SK-N-SH (cell line): ENCODE measurements around the gene GRK5. TPM values are rescaled to one million over a fixed set of nuclear protein-coding genes. Genes with fewer than 3 reads are reported as not detected.

Experiments used
- CTCF ChIA-PET: fragments of 300-600, 350-600 bp; formaldehyde crosslinking; extraction: SDS; loops from one replicate; lab custom pipeline; 2021; lab: Yijun Ruan, JAX
- POLR2A ChIA-PET: fragments of 350-600 bp; sonication (Branson Sonifier 250); formaldehyde crosslinking; extraction: SDS; loops from one replicate; lab custom pipeline; 2020; ENCODE audit warnings: antibody characterized with exemption, inconsistent platforms; lab: Yijun Ruan, JAX
- DNase-seq: peaks from one replicate; pipeline ENCODE4 v3.0.0; 2012
- H2AFZ ChIP-seq: fragments of 200-600 bp; sonication (generic); 2 replicates; pipeline ENCODE4 v1.8.1; 2016; ENCODE audit warnings: antibody characterized with exemption, mild to moderate bottlenecking, low read depth
- H3F3A ChIP-seq: fragments of 200-600 bp; sonication (generic); replicated peaks from 2 replicates; pipeline ENCODE3; 2016; ENCODE audit warnings: antibody characterized with exemption, mild to moderate bottlenecking; ENCODE audit not compliant: insufficient read depth
- H3K27ac ChIP-seq, 2 experiments: fragments of 200-500 bp in 1 of 2; fragments of 200-600 bp in 1 of 2; sonication (Bioruptor generic) in 1 of 2; sonication (generic), shearing (Covaris generic) in 1 of 2; 2 replicates each; pipeline versions ENCODE4 v1.5.1 to v1.6.1; 2014 to 2016; ENCODE audit warnings: low read depth in 2 of 2, inconsistent platforms in 1 of 2, low read length in 1 of 2, mild to moderate bottlenecking in 1 of 2, mixed read lengths in 1 of 2
- H3K27me3 ChIP-seq: fragments of 200-600 bp; sonication (generic), shearing (Covaris generic); 2 replicates; pipeline ENCODE4 v1.6.1; 2016; ENCODE audit warnings: mixed run types; ENCODE audit not compliant: insufficient read depth
- H3K36me3 ChIP-seq, 2 experiments: fragments of 200-500 bp in 1 of 2; fragments of 200-600 bp in 1 of 2; sonication (Bioruptor generic) in 1 of 2; sonication (generic) in 1 of 2; replicated peaks in 1 of 2; 2 replicates each; pipeline versions ENCODE3 to v1.5.1; 2014 to 2016; ENCODE audit warnings: low read length in 1 of 2, mild to moderate bottlenecking in 1 of 2; ENCODE audit not compliant: insufficient read depth in 2 of 2, control insufficient read depth in 1 of 2
- H3K4me1 ChIP-seq, 2 experiments: fragments of 200-500 bp in 1 of 2; fragments of 200-600 bp in 1 of 2; sonication (Bioruptor generic) in 1 of 2; sonication (generic), shearing (Covaris generic) in 1 of 2; 2 replicates each; pipeline versions ENCODE4 v1.5.1 to v1.6.1; 2014 to 2016; ENCODE audit warnings: low read depth in 1 of 2, low read length in 1 of 2, mixed run types in 1 of 2; ENCODE audit not compliant: insufficient read depth in 2 of 2, control insufficient read depth in 1 of 2
- H3K4me2 ChIP-seq: fragments of 200-600 bp; sonication (generic), shearing (Covaris generic); 2 replicates; pipeline ENCODE4 v1.6.1; 2017; ENCODE audit warnings: mixed run types
- H3K4me3 ChIP-seq, 2 experiments: fragments of 200-500 bp in 1 of 2; fragments of 200-600 bp in 1 of 2; sonication (Bioruptor generic) in 1 of 2; sonication (generic), shearing (Covaris generic) in 1 of 2; 2 replicates each; pipeline versions ENCODE4 v1.5.1 to v1.8.1; 2014 to 2016; ENCODE audit warnings: low read depth in 2 of 2, inconsistent platforms in 1 of 2, low read length in 1 of 2, mild to moderate bottlenecking in 1 of 2, mixed read lengths in 1 of 2, moderate library complexity in 1 of 2
- H3K79me2 ChIP-seq: fragments of 200-600 bp; sonication (generic); 2 replicates; pipeline ENCODE4 v1.8.1; 2017; ENCODE audit warnings: mild to moderate bottlenecking; ENCODE audit not compliant: insufficient read depth
- H3K9ac ChIP-seq: fragments of 200-600 bp; sonication (generic); 2 replicates; pipeline ENCODE4 v1.6.1; 2017; ENCODE audit warnings: mixed run types
- H3K9me2 ChIP-seq: fragments of 200-600 bp; sonication (generic); 2 replicates; pipeline ENCODE4 v1.6.1; 2017; ENCODE audit warnings: mixed run types
- H3K9me3 ChIP-seq: fragments of 200-600 bp; sonication (generic); 2 replicates; pipeline ENCODE4 v1.6.1; 2017; ENCODE audit warnings: mixed run types, mild to moderate bottlenecking, moderate library complexity
- H4K20me1 ChIP-seq: fragments of 200-600 bp; sonication (generic); 2 replicates; pipeline ENCODE4 v1.6.1; 2017; ENCODE audit warnings: mild to moderate bottlenecking, mixed run types; ENCODE audit not compliant: insufficient read depth
- ELF1 ChIP-seq: IDR thresholded peaks from 2 replicates; pipeline ENCODE4 v1.4.0; 2012
- EP300 ChIP-seq, 2 experiments: IDR thresholded peaks; 2 replicates each; pipeline versions ENCODE4 v1.4.0 to v1.6.1; 2012; ENCODE audit warnings: borderline replicate concordance in 1 of 2, low read depth in 1 of 2, low read length in 1 of 2
- FOXJ3 ChIP-seq: sonication (generic); formaldehyde crosslinking; IDR thresholded peaks from 2 replicates; pipeline ENCODE4 v1.5.1; 2020; ENCODE audit warnings: mild to moderate bottlenecking, missing genetic modification reagents
- FOXM1 ChIP-seq: IDR thresholded peaks from 2 replicates; pipeline ENCODE4 v1.4.0; 2012; ENCODE audit warnings: low read depth, mild to moderate bottlenecking
- GATA2 ChIP-seq: sonication (generic); formaldehyde crosslinking; IDR thresholded peaks from 2 replicates; pipeline ENCODE4 v1.5.0; 2020; ENCODE audit warnings: mild to moderate bottlenecking, missing genetic modification reagents
- IRF3 ChIP-seq: fragments of 150-350 bp; IDR thresholded peaks from 2 replicates; pipeline ENCODE4 v1.6.1; 2016; ENCODE audit warnings: mild to moderate bottlenecking, low read depth, low read length
- MAX ChIP-seq: IDR thresholded peaks from 2 replicates; pipeline ENCODE4 v1.4.0; 2012; ENCODE audit warnings: low read depth
- MEF2A ChIP-seq: IDR thresholded peaks from 2 replicates; pipeline ENCODE4 v1.4.0; 2012; ENCODE audit warnings: low read depth, borderline replicate concordance
- NFIC ChIP-seq: IDR thresholded peaks from 2 replicates; pipeline ENCODE4 v1.4.0; 2012; ENCODE audit warnings: borderline replicate concordance
- NRF1 ChIP-seq: IDR thresholded peaks from 2 replicates; pipeline ENCODE4 v1.6.1; 2012; ENCODE audit warnings: low read depth, mild to moderate bottlenecking, low read length
- PBX3 ChIP-seq: IDR thresholded peaks from 2 replicates; pipeline ENCODE4; 2012
- REST ChIP-seq: IDR thresholded peaks from 2 replicates; pipeline ENCODE4 v1.6.1; 2012; ENCODE audit warnings: mild to moderate bottlenecking, low read depth, low read length, moderate library complexity
- RFX5 ChIP-seq: IDR thresholded peaks from 2 replicates; pipeline ENCODE4 v1.6.1; 2012; ENCODE audit warnings: mild to moderate bottlenecking, improper control_type of control experiment, low read length
- RXRA ChIP-seq: IDR thresholded peaks from 2 replicates; pipeline ENCODE4 v1.4.0; 2012; ENCODE audit warnings: low read depth, mild to moderate bottlenecking, borderline replicate concordance
- SIN3A ChIP-seq: IDR thresholded peaks from 2 replicates; pipeline ENCODE4 v1.6.1; 2012; ENCODE audit warnings: low read depth, mild to moderate bottlenecking, low read length, moderate library complexity, borderline replicate concordance
- TEAD4 ChIP-seq: IDR thresholded peaks from 2 replicates; pipeline ENCODE4 v1.4.0; 2012; ENCODE audit warnings: mild to moderate bottlenecking, borderline replicate concordance; ENCODE audit not compliant: insufficient read depth
- WGBS: methylation state at CpG from one replicate; pipeline ENCODE4 v1.1.6; 2017; ENCODE audit warnings: low lambda C conversion rate; 5-methylcytosine and 5-hydroxymethylcytosine counted together
- polyA plus RNA-seq, 3 experiments: library from polyadenylated mRNA; depleted of rRNA; stranded (reverse); fragments of >200 nt; gene quantifications; 2 replicates each; pipeline ENCODE4 v1.2.3, GENCODE V29; 2012

Gene GRK5
- polyA plus RNA-seq, 1 of the 3 experiments (the other 2 are of a cell fraction), result 12.1 TPM

- WGBS, result 43% methylated on average over 5 of the region's 5 CpGs
- H3K9ac ChIP-seq, result no peak overlapping the region
- no peak overlapping the region for H3K27ac ChIP-seq
- H3K4me3 ChIP-seq, result no peak overlapping the region
- no peaks in the 10 kb centered on the region; a peak in 1 of 4 replicates for H3K4me1 ChIP-seq
- H2AFZ ChIP-seq, result 0 out of 2 replicates have a peak overlapping the region, but pooled peaks have one; percentile 51
- H3K36me3 ChIP-seq, result no peaks in the 10 kb centered on the region
- H3K27me3 ChIP-seq, result no peaks in the 10 kb centered on the region
- H3K9me2 ChIP-seq, result no peaks in the 10 kb centered on the region
- TF ChIP-seq PBX3 (no peak), RFX5 (no peak), TEAD4 (no peak), SIN3A (no peak), FOXJ3 (no peak), NRF1 (no peak), REST (no peak)
- H3K79me2 ChIP-seq, result no peaks in the 10 kb centered on the region
- H4K20me1 ChIP-seq, result no peaks in the 10 kb centered on the region
- POLR2A ChIA-PET, result no interaction called here
- H3K9me3 ChIP-seq, result no peaks in the 10 kb centered on the region
- DNase-seq, result no peak
- H3F3A ChIP-seq, result no peaks in the 10 kb centered on the region
- CTCF ChIA-PET, result interaction anchor here (0.7 to 4.6 kb wide), 26 partner anchors 10 to 325 kb away, joined by 3 to 64 read pairs (median 4); partner anchors contain the start of gene GRK5
- no peak overlapping the region for H3K4me2 ChIP-seq
Measured at GRCh38 chr10:119489991-119490326, 282.6 kb downstream of the GRK5 start.

- Histone ChIP-seq H3K4me2 (no peak overlapping the region), H3K9ac (no peak overlapping the region), H3K4me1 (no peaks in the 10 kb centered on the region; a peak in 1 of 4 replicates), H3K9me3 (no peaks in the 10 kb centered on the region), H3K27me3 (no peaks in the 10 kb centered on the region), H3K79me2 (no peaks in the 10 kb centered on the region), H3K36me3 (no peaks in the 10 kb centered on the region), H3K27ac (no peak overlapping the region), H3K9me2 (no peaks in the 10 kb centered on the region), H2AFZ (no peak overlapping the region), H4K20me1 (no peaks in the 10 kb centered on the region), H3F3A (no peaks in the 10 kb centered on the region), H3K4me3 (no peak overlapping the region)
- WGBS, result 79% methylated on average over 5 of the region's 6 CpGs
- ChIA-PET POLR2A (no interaction called here), CTCF (interaction anchor here (0.9 to 1.0 kb wide), 4 partner anchors 10 to 286 kb away, joined by 3 to 4 read pairs (median 4); no protein-coding TSS in a partner anchor)
- no peak for DNase-seq
- TF ChIP-seq RXRA (no peak), GATA2 (CRISPR knock-in tag) (no peak), FOXM1 (no peak), PBX3 (no peak), MAX (no peak), SIN3A (no peak), NFIC (no peak), ELF1 (no peak), MEF2A (no peak), IRF3 (no peak), FOXJ3 (no peak), EP300 (IDR thresholded peaks at IDR 0.05; ENCODE audit: borderline replicate concordance in 1 of 2, low read depth in 1 of 2, low read length in 1 of 2) (no peak)
Measured at GRCh38 chr10:119491966-119492757, 284.8 kb downstream of the GRK5 start.
